Lung (tissue), 12 donors: Measurements from ENCODE around the gene ZEB2. TPM values are rescaled to one million over a fixed set of nuclear protein-coding genes. Genes with fewer than 3 reads are reported as not detected.

Source experiments
- ATAC-seq: fragments of 200-7000 bp; cut with Tn5 transposase; one replicate; pipeline ENCODE4 v1.9.1; 2020; ENCODE audit warnings: moderate number of reproducible peaks; ENCODE audit not compliant: insufficient read depth, low FRiP score
- DNase-seq, 3 donors: peaks; one replicate each; pipeline ENCODE4 v3.0.0-alpha.2; 2013 to 2017
- H3K27ac ChIP-seq, 2 donors: one replicate each; pipeline ENCODE4 v1.5.1; 2013; ENCODE audit warnings: mild to moderate bottlenecking in 2 of 2, moderate library complexity in 2 of 2, control low read depth in 1 of 2, inconsistent platforms in 1 of 2, low read depth in 1 of 2, low read length in 1 of 2
- H3K27me3 ChIP-seq, 3 donors: one replicate each; pipeline ENCODE4 v1.5.1; 2013; ENCODE audit warnings: low read length in 2 of 3; ENCODE audit not compliant: control insufficient read depth in 3 of 3, insufficient read depth in 3 of 3
- H3K36me3 ChIP-seq, 4 donors: one replicate each; pipeline ENCODE4 v1.5.1; 2013; ENCODE audit warnings: low read length in 4 of 4, mild to moderate bottlenecking in 1 of 4, moderate library complexity in 1 of 4; ENCODE audit not compliant: control insufficient read depth in 4 of 4, insufficient read depth in 4 of 4
- H3K4me1 ChIP-seq, 5 donors: one replicate each; pipeline ENCODE4 v1.5.1; 2013; ENCODE audit warnings: low read length in 5 of 5, mild to moderate bottlenecking in 2 of 5, moderate library complexity in 1 of 5; ENCODE audit not compliant: control insufficient read depth in 5 of 5, insufficient read depth in 5 of 5
- H3K4me3 ChIP-seq: one replicate; pipeline ENCODE4 v1.5.1; 2013; ENCODE audit warnings: mild to moderate bottlenecking, control low read depth, moderate library complexity
- H3K9ac ChIP-seq, 2 donors: one replicate each; pipeline ENCODE4 v1.5.1; 2013; ENCODE audit warnings: low read length in 2 of 2, control low read depth in 1 of 2; ENCODE audit not compliant: insufficient read depth in 1 of 2
- H3K9me3 ChIP-seq, 4 donors: one replicate each; pipeline ENCODE4 v1.5.1; 2013; ENCODE audit warnings: low read length in 3 of 4, mild to moderate bottlenecking in 1 of 4, moderate library complexity in 1 of 4; ENCODE audit not compliant: control insufficient read depth in 4 of 4, insufficient read depth in 3 of 4
- CTCF ChIP-seq: IDR thresholded peaks from 2 replicates; pipeline ENCODE4 v1.5.1; 2012; ENCODE audit warnings: mild to moderate bottlenecking; ENCODE audit errors: control extremely low read depth, extremely low read depth
- WGBS, 2 donors: extraction: QIAGEN DNeasy Blood & Tissue Kit; methylation state at CpG; one replicate each; pipeline ENCODE4 v1.1.7; 2013; 5-methylcytosine and 5-hydroxymethylcytosine counted together
- polyA plus RNA-seq, 2 donors: library from polyadenylated mRNA; stranded (reverse); fragments of 200-250 nt; gene quantifications; one replicate each; pipeline ENCODE4 v1.2.1, GENCODE V29; 2013
- total RNA-seq, 2 donors: library from RNA; depleted of rRNA in 1 of 2; stranded (reverse); fragments of >200 nt in 1 of 2; gene quantifications; one replicate each; pipeline ENCODE4 v1.2.1, GENCODE V29; 2014 to 2021
- donor health status: control.
- donor health status: control.
- donor health status: Bipolar disorder and iron deficiency.
- donor health status: healthy.
- donor health status: DM: yes; HTN: yes; CAD: no.

ZEB2 gene
- total and polyA plus RNA-seq, 4 donors, result 27.0 to 332 (median 127) TPM

- Histone ChIP-seq H3K4me3 (no peak overlapping the region), H3K27ac (no peak overlapping the region), H3K9ac (no peak overlapping the region), H3K4me1 (peaks cover 0 to 19% (median 2%) of the 10 kb centered on the region in 5 donors), H3K36me3 (no peaks in the 10 kb centered on the region), H3K27me3 (no peaks in the 10 kb centered on the region), H3K9me3 (no peaks in the 10 kb centered on the region)
- TF ChIP-seq CTCF, result no peak
- ATAC-seq (no peak), DNase-seq (peak in 1 of 3 donors; percentile 17)
- 69 to 84% methylated on average over 5 of the region's 5 CpGs for WGBS, 2 donors
Observed at GRCh38 chr2:144554492-144555210, 34.7 kb upstream of the ZEB2 start.

GRCh38 chr2:144553379-144553778 is 33.5 kb upstream of the ZEB2 start:
- 84 to 87% methylated on average over 3 of the region's 3 CpGs for WGBS, 2 donors
- ATAC-seq (no peak), DNase-seq (peak in 1 of 3 donors; percentile 26)
- no peak overlapping the region for H3K27ac ChIP-seq
- H3K27me3 ChIP-seq, result no peaks in the 10 kb centered on the region
- H3K36me3 ChIP-seq, result no peaks in the 10 kb centered on the region
- no peak for TF ChIP-seq CTCF
- H3K4me3 ChIP-seq, result no peak overlapping the region
- H3K9ac ChIP-seq, result no peak overlapping the region
- H3K4me1 ChIP-seq, result peaks cover 0 to 20% (median 2%) of the 10 kb centered on the region in 5 donors
- no peaks in the 10 kb centered on the region for H3K9me3 ChIP-seq

- Histone ChIP-seq H3K4me1 (peaks cover 0 to 26% (median 2%) of the 10 kb centered on the region in 5 donors), H3K27ac (no peak overlapping the region), H3K36me3 (no peaks in the 10 kb centered on the region), H3K4me3 (no peak overlapping the region), H3K9me3 (no peaks in the 10 kb centered on the region), H3K9ac (no peak overlapping the region), H3K27me3 (no peaks in the 10 kb centered on the region)
- DNase-seq, result no peak
- ATAC-seq, result no peak
- TF ChIP-seq CTCF, result no peak
Observed at GRCh38 chr2:144552821-144553220, 32.9 kb upstream of the ZEB2 start.

GRCh38 chr2:144550911-144551310 is 31.0 kb upstream of the ZEB2 start:
- Histone ChIP-seq H3K9me3 (no peaks in the 10 kb centered on the region), H3K4me3 (no peak overlapping the region), H3K27ac (no peak overlapping the region), H3K4me1 (peaks cover 0 to 40% (median 4%) of the 10 kb centered on the region in 5 donors), H3K27me3 (no peaks in the 10 kb centered on the region), H3K9ac (no peak overlapping the region), H3K36me3 (no peaks in the 10 kb centered on the region)
- WGBS, 2 donors, result 95 to 96% methylated on average over 3 of the region's 3 CpGs
- DNase-seq, result no peak
- no peak for TF ChIP-seq CTCF
- ATAC-seq, result no peak
